Measurements from ENCODE around the gene RNF32.
"Not testable (repeated sequence)": the region's sequence is repeated elsewhere in the genome, so short reads cannot be mapped to it uniquely, and the experiment has no call there.

Gene RNF32

DNA sequence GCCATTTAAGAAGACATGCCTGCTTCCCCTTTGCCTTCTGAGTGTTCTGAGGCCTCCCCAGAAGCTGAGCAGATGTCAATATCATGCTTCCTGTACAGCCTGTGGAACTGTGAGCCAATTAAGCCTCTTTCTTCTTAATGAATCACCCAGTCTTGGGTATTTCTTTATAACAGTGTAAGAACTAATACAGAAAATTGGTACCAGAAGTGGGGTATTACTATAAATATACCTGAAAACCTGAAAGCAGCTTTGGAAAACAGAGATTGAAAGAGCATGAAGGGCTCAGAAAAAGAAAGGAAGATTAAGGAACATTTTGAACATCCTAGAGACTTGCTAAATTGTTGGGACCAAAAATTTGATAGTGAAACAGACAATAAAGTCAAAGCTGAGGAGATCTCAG lies 12.0 kb upstream of the RNF32 start:
- Histone ChIP-seq H3K4me2 (ENCODE audit: low read length) (no peak overlapping the region), H3K27me3 (ENCODE audit: low read depth, low read length) (peaks cover 9% of the 10 kb centered on the region; the same call in 1 of the 2 replicates), H3K4me3 (ENCODE audit: low read length) (no peak overlapping the region), H3K79me2 (ENCODE audit: low read length) (no peaks in the 10 kb centered on the region), H3K4me1 (ENCODE audit: low read length) (peaks cover 3% of the 10 kb centered on the region; the same call in 1 of the 2 replicates), H3K27ac (ENCODE audit: low read length) (no peak overlapping the region), H3K9me3 (ENCODE audit: insufficient read depth, low read length) (no peaks in the 10 kb centered on the region; the same call in 1 of the 2 replicates), H3K36me3 (replicated peaks; ENCODE audit: low read depth, low read length) (no peaks in the 10 kb centered on the region), H3K9ac (ENCODE audit: low read length) (no peak overlapping the region), H4K20me1 (ENCODE audit: insufficient read depth, low read length) (no peaks in the 10 kb centered on the region), H2AFZ (ENCODE audit: low read depth, low read length) (no peak overlapping the region)
- TF ChIP-seq, protein P1, sequence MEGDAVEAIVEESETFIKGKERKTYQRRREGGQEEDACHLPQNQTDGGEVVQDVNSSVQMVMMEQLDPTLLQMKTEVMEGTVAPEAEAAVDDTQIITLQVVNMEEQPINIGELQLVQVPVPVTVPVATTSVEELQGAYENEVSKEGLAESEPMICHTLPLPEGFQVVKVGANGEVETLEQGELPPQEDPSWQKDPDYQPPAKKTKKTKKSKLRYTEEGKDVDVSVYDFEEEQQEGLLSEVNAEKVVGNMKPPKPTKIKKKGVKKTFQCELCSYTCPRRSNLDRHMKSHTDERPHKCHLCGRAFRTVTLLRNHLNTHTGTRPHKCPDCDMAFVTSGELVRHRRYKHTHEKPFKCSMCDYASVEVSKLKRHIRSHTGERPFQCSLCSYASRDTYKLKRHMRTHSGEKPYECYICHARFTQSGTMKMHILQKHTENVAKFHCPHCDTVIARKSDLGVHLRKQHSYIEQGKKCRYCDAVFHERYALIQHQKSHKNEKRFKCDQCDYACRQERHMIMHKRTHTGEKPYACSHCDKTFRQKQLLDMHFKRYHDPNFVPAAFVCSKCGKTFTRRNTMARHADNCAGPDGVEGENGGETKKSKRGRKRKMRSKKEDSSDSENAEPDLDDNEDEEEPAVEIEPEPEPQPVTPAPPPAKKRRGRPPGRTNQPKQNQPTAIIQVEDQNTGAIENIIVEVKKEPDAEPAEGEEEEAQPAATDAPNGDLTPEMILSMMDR (IDR thresholded peaks at IDR 0.05; ENCODE audit: low read depth, low read length), result no peak
- TF ChIP-seq EZH2phosphoT487 (IDR thresholded peaks at IDR 0.05; ENCODE audit: low read depth), result no peak

DNA sequence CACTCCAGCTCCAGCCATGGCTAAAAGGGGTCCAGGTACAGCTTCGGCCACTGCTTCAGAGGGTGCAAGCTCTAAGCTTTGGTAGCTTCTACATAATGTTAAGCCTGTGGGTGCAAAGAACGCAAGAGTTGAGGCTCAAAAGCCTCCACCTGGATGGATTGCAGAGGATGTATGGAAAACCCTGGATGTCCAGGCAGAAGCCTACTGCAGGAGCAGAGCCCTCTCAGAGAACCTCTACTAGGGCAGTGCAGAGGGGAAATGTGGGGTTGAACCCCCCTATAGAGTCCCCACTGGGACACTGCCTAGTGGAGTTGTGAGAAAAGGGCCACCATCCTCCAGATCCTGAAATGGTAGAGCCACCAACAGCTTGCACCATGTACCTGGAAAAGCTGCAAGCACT lies 10.7 kb upstream of the RNF32 start:
- no peak overlapping the region for H2AFZ ChIP-seq (ENCODE audit: low read depth, low read length)
- H4K20me1 ChIP-seq (ENCODE audit: insufficient read depth, low read length), result no peaks in the 10 kb centered on the region
- no peak overlapping the region for H3K27ac ChIP-seq (ENCODE audit: low read length)
- no peak overlapping the region for H3K4me3 ChIP-seq (ENCODE audit: low read length)
- peaks cover 3% of the 10 kb centered on the region; the same call in 1 of the 2 replicates for H3K4me1 ChIP-seq (ENCODE audit: low read length)
- no peak overlapping the region for H3K4me2 ChIP-seq (ENCODE audit: low read length)
- no peak overlapping the region for H3K9ac ChIP-seq (ENCODE audit: low read length)
- no peaks in the 10 kb centered on the region for H3K36me3 ChIP-seq (replicated peaks; ENCODE audit: low read depth, low read length)
- peaks cover 4% of the 10 kb centered on the region; the same call in 1 of the 2 replicates for H3K27me3 ChIP-seq (ENCODE audit: low read depth, low read length)
- H3K79me2 ChIP-seq (ENCODE audit: low read length), result no peaks in the 10 kb centered on the region
- H3K9me3 ChIP-seq (ENCODE audit: insufficient read depth, low read length), result no peaks in the 10 kb centered on the region; the same call in 1 of the 2 replicates
- no peak for TF ChIP-seq EZH2phosphoT487 (IDR thresholded peaks at IDR 0.05; ENCODE audit: low read depth)

DNA sequence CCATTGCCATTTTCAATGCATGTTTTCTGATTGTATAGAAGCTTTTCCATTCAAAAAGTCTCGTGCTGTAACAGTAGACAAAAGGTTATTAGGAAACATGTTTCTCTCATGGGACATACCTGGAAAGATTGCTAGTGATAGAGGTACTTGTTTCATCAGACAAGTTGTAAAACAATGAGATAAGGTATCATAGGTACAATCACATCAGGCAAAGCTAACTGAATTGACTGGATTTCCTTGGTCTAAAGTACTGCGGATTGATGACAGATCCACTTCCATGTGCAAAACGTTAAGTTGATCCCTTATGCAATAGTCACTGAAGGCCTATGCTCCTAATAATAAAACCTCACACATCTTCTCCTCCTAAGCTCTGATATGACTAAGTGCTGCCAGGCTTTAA lies 6.5 kb upstream of the RNF32 start:
- peaks cover 4% of the 10 kb centered on the region; the same call in 1 of the 2 replicates for H3K27me3 ChIP-seq (ENCODE audit: low read depth, low read length)
- no peaks in the 10 kb centered on the region for H4K20me1 ChIP-seq (ENCODE audit: insufficient read depth, low read length)
- no peak overlapping the region for H3K9ac ChIP-seq (ENCODE audit: low read length)
- H3K4me3 ChIP-seq (ENCODE audit: low read length), result no peak overlapping the region
- H3K79me2 ChIP-seq (ENCODE audit: low read length), result no peaks in the 10 kb centered on the region
- H3K4me1 ChIP-seq (ENCODE audit: low read length), result peaks cover 3% of the 10 kb centered on the region; the same call in 1 of the 2 replicates
- H3K36me3 ChIP-seq (replicated peaks; ENCODE audit: low read depth, low read length), result no peaks in the 10 kb centered on the region
- H3K27ac ChIP-seq (ENCODE audit: low read length), result no peak overlapping the region
- no peak overlapping the region for H2AFZ ChIP-seq (ENCODE audit: low read depth, low read length)
- H3K9me3 ChIP-seq (ENCODE audit: insufficient read depth, low read length), result no peaks in the 10 kb centered on the region; the same call in 1 of the 2 replicates
- H3K4me2 ChIP-seq (ENCODE audit: low read length), result no peak overlapping the region
- no peak for TF ChIP-seq EZH2phosphoT487 (IDR thresholded peaks at IDR 0.05; ENCODE audit: low read depth)
- TF ChIP-seq, protein P1 (IDR thresholded peaks at IDR 0.05; ENCODE audit: low read depth, low read length), result no peak

DNA sequence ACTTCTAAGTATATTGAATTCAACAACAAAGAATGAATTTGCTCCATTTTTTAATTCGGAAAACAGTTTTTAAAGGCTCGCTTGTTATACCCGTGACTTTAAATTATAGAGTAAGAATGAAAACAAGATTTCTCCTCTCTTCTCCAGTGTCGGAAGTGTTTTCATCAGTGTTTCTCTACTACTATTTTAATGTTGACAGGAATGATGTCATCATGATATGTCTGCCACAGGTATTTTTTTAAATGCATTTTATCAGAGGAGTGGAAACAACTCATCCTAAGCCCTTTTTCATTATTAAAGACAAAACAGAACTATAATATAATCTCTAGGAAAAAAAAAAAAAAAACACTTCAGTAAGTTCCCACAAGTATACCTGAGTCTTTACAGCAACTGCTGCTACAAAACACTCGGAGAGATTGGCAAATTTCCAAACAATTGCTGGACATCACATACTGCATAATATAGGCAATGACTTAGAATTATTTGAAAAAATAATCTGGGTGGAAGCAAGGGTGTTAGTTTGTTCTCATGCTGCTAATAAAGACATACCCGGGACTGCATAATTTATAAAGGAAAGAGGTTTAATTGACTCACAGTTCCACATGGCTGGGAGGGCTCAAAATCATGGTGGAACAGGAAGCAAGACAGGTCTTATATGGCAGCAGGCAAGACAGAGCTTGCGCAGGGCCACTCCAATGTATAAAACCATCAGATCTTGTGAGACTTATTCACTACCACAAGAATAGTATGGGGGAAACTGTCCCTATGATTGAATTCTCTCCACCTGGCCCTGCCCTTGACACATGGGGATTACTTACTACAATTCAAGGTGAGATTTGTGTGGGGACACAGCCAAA lies 4.8 kb upstream of the RNF32 start:
- TF ChIP-seq, protein P1 (IDR thresholded peaks at IDR 0.05; ENCODE audit: low read depth, low read length), result no peak
- TF ChIP-seq EZH2phosphoT487 (IDR thresholded peaks at IDR 0.05; ENCODE audit: low read depth), result no peak
- Histone ChIP-seq H3K4me1 (ENCODE audit: low read length) (peaks cover 8% of the 10 kb centered on the region), H4K20me1 (ENCODE audit: insufficient read depth, low read length) (no peaks in the 10 kb centered on the region), H3K9me3 (ENCODE audit: insufficient read depth, low read length) (peaks cover 4% of the 10 kb centered on the region; the same call in 1 of the 2 replicates), H3K79me2 (ENCODE audit: low read length) (no peaks in the 10 kb centered on the region), H3K4me2 (ENCODE audit: low read length) (no peak overlapping the region), H3K4me3 (ENCODE audit: low read length) (no peak overlapping the region), H3K27ac (ENCODE audit: low read length) (no peak overlapping the region), H3K9ac (ENCODE audit: low read length) (no peak overlapping the region), H3K27me3 (ENCODE audit: low read depth, low read length) (peaks cover 4% of the 10 kb centered on the region; the same call in 1 of the 2 replicates), H2AFZ (ENCODE audit: low read depth, low read length) (no peak overlapping the region), H3K36me3 (replicated peaks; ENCODE audit: low read depth, low read length) (peaks cover 9% of the 10 kb centered on the region)

DNA sequence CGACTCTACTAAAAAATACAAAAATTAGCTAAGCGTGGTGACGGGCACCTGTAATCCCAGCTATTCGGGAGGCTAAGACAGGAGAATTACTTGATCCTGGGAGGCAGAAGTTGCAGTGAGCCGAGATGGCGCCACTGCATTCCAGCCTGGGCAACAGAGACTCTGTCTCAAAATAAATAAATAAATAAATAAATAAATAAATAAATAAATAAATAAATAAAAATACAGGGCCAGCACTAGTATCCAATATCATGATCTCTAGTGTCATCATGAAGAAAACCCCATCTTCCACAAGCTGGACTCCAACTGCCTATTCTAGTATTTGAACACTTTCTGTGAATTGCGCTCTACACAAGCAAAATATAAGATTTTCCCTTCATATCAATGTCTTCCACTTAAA lies 3.5 kb upstream of the RNF32 start:
- not testable (repeated sequence) for H3K79me2 ChIP-seq (ENCODE audit: low read length)

More for the DNA sequence above, 3.5 kb upstream of the RNF32 start:
- H3K4me3 ChIP-seq (ENCODE audit: low read length); H3K27ac ChIP-seq (ENCODE audit: low read length); H3K27me3 ChIP-seq (ENCODE audit: low read depth, low read length); H3K4me2 ChIP-seq (ENCODE audit: low read length); H2AFZ ChIP-seq (ENCODE audit: low read depth, low read length); H4K20me1 ChIP-seq (ENCODE audit: insufficient read depth, low read length); H3K9me3 ChIP-seq (ENCODE audit: insufficient read depth, low read length); H3K36me3 ChIP-seq (replicated peaks; ENCODE audit: low read depth, low read length); H3K9ac ChIP-seq (ENCODE audit: low read length): not testable (repeated sequence)
- H3K4me1 ChIP-seq (ENCODE audit: low read length), result peaks cover 14% of the 10 kb centered on the region
